HEK293 (cell line): Measurements from ENCODE around the gene PTH2R.

ENCODE experiments used
- CTCF ChIA-PET: fragments of 350-600 bp; formaldehyde crosslinking; extraction: SDS; loops from one replicate; lab custom pipeline; 2021; ENCODE audit warnings: antibody characterized with exemption; lab: Yijun Ruan, JAX
- POLR2A ChIA-PET: fragments of 300-600 bp; formaldehyde crosslinking; extraction: SDS; loops from one replicate; lab custom pipeline; 2020; ENCODE audit warnings: antibody characterized with exemption, inconsistent platforms; lab: Yijun Ruan, JAX
- H3K27ac ChIP-seq: fragments of 200-500 bp; sonication (Bioruptor generic); 2 replicates; pipeline ENCODE4 v1.5.1; 2014; ENCODE audit warnings: low read depth, low read length, control low read depth, inconsistent platforms; ENCODE audit errors: extremely low read depth
- H3K36me3 ChIP-seq, 2 experiments: fragments of 200-500 bp in 1 of 2; sonication (Bioruptor generic) in 1 of 2; 1 replicate in 1 of 2; 2 replicates in 1 of 2; pipeline ENCODE4 v1.5.1; 2014 to 2017; ENCODE audit warnings: inconsistent platforms in 2 of 2, low read length in 2 of 2; ENCODE audit not compliant: control insufficient read depth in 2 of 2, insufficient read depth in 1 of 2
- H3K4me1 ChIP-seq: fragments of 200-500 bp; sonication (Bioruptor generic); 2 replicates; pipeline ENCODE4 v1.5.1; 2014; ENCODE audit warnings: mild to moderate bottlenecking, low read length, inconsistent platforms; ENCODE audit not compliant: control insufficient read depth, insufficient read depth
- H3K4me3 ChIP-seq: 2 replicates; pipeline ENCODE4 v1.5.1; 2011; ENCODE audit warnings: low read depth, mild to moderate bottlenecking, control low read depth, low read length, moderate library complexity
- H3K9me3 ChIP-seq: fragments of 200-500 bp; sonication (Bioruptor generic); 2 replicates; pipeline ENCODE4 v1.5.1; 2014; ENCODE audit warnings: low read depth, low read length, inconsistent platforms; ENCODE audit not compliant: control insufficient read depth, insufficient read depth
- ATF2 ChIP-seq: fragments of 450-650 bp; formaldehyde crosslinking; IDR thresholded peaks from 2 replicates; pipeline ENCODE4 v1.5.1; 2016; ENCODE audit warnings: missing biosample characterization, missing genetic modification characterization, low read depth
- SALL2 ChIP-seq: fragments of 450-650 bp; formaldehyde crosslinking; IDR thresholded peaks from 2 replicates; pipeline ENCODE4 v1.5.0; 2017; ENCODE audit warnings: missing biosample characterization, mild to moderate bottlenecking, missing genetic modification characterization, borderline replicate concordance
- ZBTB48 ChIP-seq: fragments of 450-650 bp; formaldehyde crosslinking; IDR thresholded peaks from 2 replicates; pipeline ENCODE4 v1.5.1; 2016; ENCODE audit warnings: missing biosample characterization, missing genetic modification characterization
- ZNF121 ChIP-seq: fragments of 450-650 bp; formaldehyde crosslinking; IDR thresholded peaks from 2 replicates; pipeline ENCODE4 v1.5.1; 2016; ENCODE audit warnings: missing biosample characterization, missing genetic modification characterization
- ZNF133 ChIP-seq: fragments of 450-650 bp; formaldehyde crosslinking; IDR thresholded peaks from 2 replicates; pipeline ENCODE4 v1.5.1; 2016; ENCODE audit warnings: missing biosample characterization, missing genetic modification characterization
- ZNF19 ChIP-seq: fragments of 450-650 bp; formaldehyde crosslinking; IDR thresholded peaks from 2 replicates; pipeline ENCODE4; 2016; ENCODE audit warnings: missing biosample characterization, missing genetic modification characterization, low read depth
- ZNF211 ChIP-seq: fragments of 450-650 bp; formaldehyde crosslinking; IDR thresholded peaks from 2 replicates; pipeline ENCODE4 v1.5.1; 2016; ENCODE audit warnings: low read depth, missing biosample characterization, missing genetic modification characterization
- ZNF426 ChIP-seq: fragments of 450-650 bp; formaldehyde crosslinking; IDR thresholded peaks from 2 replicates; pipeline ENCODE4 v1.5.1; 2017; ENCODE audit warnings: missing biosample characterization, missing genetic modification characterization, mild to moderate bottlenecking, inconsistent platforms, moderate library complexity
- ZNF544 ChIP-seq: fragments of 450-650 bp; formaldehyde crosslinking; IDR thresholded peaks from 2 replicates; pipeline ENCODE4 v1.5.0; 2017; ENCODE audit warnings: missing biosample characterization, missing genetic modification characterization
- ZNF629 ChIP-seq: fragments of 450-650 bp; formaldehyde crosslinking; IDR thresholded peaks from 2 replicates; pipeline ENCODE4 v1.5.1; 2017; ENCODE audit warnings: missing biosample characterization, missing genetic modification characterization
- TF ChIP-seq, protein P1 (sequence below): fragments of 450-650 bp; formaldehyde crosslinking; IDR thresholded peaks from 2 replicates; pipeline ENCODE4 v1.5.1; 2017; ENCODE audit warnings: missing biosample characterization, missing genetic modification characterization
- TF ChIP-seq, protein P2 (sequence below): fragments of 450-650 bp; formaldehyde crosslinking; IDR thresholded peaks from 2 replicates; pipeline ENCODE4 v1.5.1; 2016; ENCODE audit warnings: missing biosample characterization, missing genetic modification characterization, borderline replicate concordance
- TF ChIP-seq, protein P3 (sequence below): fragments of 450-650 bp; formaldehyde crosslinking; conservative IDR thresholded peaks from 2 replicates; pipeline ENCODE4 v1.5.1; 2016; ENCODE audit warnings: low read depth, missing biosample characterization, missing genetic modification characterization
- TF ChIP-seq, protein P4 (sequence below): fragments of 450-650 bp; formaldehyde crosslinking; IDR thresholded peaks from 2 replicates; pipeline ENCODE4 v1.5.1; 2017; ENCODE audit warnings: missing biosample characterization, missing genetic modification characterization
- TF ChIP-seq, protein P5 (sequence below): fragments of 450-650 bp; formaldehyde crosslinking; IDR thresholded peaks from 2 replicates; pipeline ENCODE4 v1.5.1; 2016; ENCODE audit warnings: missing biosample characterization, missing genetic modification characterization
- TF ChIP-seq, protein P6 (sequence below): fragments of 450-650 bp; formaldehyde crosslinking; IDR thresholded peaks from 2 replicates; pipeline ENCODE4 v1.5.1; 2016; ENCODE audit warnings: missing biosample characterization, missing genetic modification characterization
- TF ChIP-seq, protein P7 (sequence below): fragments of 450-650 bp; formaldehyde crosslinking; IDR thresholded peaks from 2 replicates; pipeline ENCODE4 v1.5.1; 2017; ENCODE audit warnings: missing biosample characterization, missing genetic modification characterization

Gene PTH2R

GRCh38 chr2:208490492-208490891 lies 83.9 kb downstream of the PTH2R start (continued):
- TF ChIP-seq, protein P1, sequence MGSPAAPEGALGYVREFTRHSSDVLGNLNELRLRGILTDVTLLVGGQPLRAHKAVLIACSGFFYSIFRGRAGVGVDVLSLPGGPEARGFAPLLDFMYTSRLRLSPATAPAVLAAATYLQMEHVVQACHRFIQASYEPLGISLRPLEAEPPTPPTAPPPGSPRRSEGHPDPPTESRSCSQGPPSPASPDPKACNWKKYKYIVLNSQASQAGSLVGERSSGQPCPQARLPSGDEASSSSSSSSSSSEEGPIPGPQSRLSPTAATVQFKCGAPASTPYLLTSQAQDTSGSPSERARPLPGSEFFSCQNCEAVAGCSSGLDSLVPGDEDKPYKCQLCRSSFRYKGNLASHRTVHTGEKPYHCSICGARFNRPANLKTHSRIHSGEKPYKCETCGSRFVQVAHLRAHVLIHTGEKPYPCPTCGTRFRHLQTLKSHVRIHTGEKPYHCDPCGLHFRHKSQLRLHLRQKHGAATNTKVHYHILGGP (tag by site-specific recombination), result no peak
- TF ChIP-seq, protein P2, sequence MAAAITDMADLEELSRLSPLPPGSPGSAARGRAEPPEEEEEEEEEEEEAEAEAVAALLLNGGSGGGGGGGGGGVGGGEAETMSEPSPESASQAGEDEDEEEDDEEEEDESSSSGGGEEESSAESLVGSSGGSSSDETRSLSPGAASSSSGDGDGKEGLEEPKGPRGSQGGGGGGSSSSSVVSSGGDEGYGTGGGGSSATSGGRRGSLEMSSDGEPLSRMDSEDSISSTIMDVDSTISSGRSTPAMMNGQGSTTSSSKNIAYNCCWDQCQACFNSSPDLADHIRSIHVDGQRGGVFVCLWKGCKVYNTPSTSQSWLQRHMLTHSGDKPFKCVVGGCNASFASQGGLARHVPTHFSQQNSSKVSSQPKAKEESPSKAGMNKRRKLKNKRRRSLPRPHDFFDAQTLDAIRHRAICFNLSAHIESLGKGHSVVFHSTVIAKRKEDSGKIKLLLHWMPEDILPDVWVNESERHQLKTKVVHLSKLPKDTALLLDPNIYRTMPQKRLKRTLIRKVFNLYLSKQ (tag by site-specific recombination), result no peak
- TF ChIP-seq ZNF133 (no peak), ZBTB48 (tag by site-specific recombination) (no peak), ZNF19 (tag by site-specific recombination) (no peak), ZNF211 (no peak), ZNF121 (tag by site-specific recombination) (no peak), ZNF629 (tag by site-specific recombination) (no peak), SALL2 (tag by site-specific recombination) (no peak)
- TF ChIP-seq, protein P3, sequence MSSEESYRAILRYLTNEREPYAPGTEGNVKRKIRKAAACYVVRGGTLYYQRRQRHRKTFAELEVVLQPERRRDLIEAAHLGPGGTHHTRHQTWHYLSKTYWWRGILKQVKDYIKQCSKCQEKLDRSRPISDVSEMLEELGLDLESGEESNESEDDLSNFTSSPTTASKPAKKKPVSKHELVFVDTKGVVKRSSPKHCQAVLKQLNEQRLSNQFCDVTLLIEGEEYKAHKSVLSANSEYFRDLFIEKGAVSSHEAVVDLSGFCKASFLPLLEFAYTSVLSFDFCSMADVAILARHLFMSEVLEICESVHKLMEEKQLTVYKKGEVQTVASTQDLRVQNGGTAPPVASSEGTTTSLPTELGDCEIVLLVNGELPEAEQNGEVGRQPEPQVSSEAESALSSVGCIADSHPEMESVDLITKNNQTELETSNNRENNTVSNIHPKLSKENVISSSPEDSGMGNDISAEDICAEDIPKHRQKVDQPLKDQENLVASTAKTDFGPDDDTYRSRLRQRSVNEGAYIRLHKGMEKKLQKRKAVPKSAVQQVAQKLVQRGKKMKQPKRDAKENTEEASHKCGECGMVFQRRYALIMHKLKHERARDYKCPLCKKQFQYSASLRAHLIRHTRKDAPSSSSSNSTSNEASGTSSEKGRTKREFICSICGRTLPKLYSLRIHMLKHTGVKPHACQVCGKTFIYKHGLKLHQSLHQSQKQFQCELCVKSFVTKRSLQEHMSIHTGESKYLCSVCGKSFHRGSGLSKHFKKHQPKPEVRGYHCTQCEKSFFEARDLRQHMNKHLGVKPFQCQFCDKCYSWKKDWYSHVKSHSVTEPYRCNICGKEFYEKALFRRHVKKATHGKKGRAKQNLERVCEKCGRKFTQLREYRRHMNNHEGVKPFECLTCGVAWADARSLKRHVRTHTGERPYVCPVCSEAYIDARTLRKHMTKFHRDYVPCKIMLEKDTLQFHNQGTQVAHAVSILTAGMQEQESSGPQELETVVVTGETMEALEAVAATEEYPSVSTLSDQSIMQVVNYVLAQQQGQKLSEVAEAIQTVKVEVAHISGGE, result no peak
- TF ChIP-seq, protein P4, sequence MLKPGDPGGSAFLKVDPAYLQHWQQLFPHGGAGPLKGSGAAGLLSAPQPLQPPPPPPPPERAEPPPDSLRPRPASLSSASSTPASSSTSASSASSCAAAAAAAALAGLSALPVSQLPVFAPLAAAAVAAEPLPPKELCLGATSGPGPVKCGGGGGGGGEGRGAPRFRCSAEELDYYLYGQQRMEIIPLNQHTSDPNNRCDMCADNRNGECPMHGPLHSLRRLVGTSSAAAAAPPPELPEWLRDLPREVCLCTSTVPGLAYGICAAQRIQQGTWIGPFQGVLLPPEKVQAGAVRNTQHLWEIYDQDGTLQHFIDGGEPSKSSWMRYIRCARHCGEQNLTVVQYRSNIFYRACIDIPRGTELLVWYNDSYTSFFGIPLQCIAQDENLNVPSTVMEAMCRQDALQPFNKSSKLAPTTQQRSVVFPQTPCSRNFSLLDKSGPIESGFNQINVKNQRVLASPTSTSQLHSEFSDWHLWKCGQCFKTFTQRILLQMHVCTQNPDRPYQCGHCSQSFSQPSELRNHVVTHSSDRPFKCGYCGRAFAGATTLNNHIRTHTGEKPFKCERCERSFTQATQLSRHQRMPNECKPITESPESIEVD (tag by site-specific recombination), result no peak
- TF ChIP-seq, protein P5, sequence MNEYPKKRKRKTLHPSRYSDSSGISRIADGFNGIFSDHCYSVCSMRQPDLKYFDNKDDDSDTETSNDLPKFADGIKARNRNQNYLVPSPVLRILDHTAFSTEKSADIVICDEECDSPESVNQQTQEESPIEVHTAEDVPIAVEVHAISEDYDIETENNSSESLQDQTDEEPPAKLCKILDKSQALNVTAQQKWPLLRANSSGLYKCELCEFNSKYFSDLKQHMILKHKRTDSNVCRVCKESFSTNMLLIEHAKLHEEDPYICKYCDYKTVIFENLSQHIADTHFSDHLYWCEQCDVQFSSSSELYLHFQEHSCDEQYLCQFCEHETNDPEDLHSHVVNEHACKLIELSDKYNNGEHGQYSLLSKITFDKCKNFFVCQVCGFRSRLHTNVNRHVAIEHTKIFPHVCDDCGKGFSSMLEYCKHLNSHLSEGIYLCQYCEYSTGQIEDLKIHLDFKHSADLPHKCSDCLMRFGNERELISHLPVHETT, result no peak
- TF ChIP-seq, protein P6, sequence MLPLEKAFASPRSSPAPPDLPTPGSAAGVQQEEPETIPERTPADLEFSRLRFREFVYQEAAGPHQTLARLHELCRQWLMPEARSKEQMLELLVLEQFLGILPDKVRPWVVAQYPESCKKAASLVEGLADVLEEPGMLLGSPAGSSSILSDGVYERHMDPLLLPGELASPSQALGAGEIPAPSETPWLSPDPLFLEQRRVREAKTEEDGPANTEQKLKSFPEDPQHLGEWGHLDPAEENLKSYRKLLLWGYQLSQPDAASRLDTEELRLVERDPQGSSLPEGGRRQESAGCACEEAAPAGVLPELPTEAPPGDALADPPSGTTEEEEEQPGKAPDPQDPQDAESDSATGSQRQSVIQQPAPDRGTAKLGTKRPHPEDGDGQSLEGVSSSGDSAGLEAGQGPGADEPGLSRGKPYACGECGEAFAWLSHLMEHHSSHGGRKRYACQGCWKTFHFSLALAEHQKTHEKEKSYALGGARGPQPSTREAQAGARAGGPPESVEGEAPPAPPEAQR (tag by site-specific recombination), result no peak
- TF ChIP-seq, protein P7, sequence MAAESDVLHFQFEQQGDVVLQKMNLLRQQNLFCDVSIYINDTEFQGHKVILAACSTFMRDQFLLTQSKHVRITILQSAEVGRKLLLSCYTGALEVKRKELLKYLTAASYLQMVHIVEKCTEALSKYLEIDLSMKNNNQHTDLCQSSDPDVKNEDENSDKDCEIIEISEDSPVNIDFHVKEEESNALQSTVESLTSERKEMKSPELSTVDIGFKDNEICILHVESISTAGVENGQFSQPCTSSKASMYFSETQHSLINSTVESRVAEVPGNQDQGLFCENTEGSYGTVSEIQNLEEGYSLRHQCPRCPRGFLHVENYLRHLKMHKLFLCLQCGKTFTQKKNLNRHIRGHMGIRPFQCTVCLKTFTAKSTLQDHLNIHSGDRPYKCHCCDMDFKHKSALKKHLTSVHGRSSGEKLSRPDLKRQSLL (tag by site-specific recombination), result no peak
- TF ChIP-seq, all 188 proteins: peak for 0

- no peaks in the 10 kb centered on the region for H3K36me3 ChIP-seq
- CTCF ChIA-PET, result interaction anchor here (0.8 kb wide), 1 partner anchor 123 kb away, joined by 3 read pairs; no protein-coding TSS in a partner anchor
- H3K4me1 ChIP-seq, result no peaks in the 10 kb centered on the region
- no peak overlapping the region for H3K4me3 ChIP-seq
- TF ChIP-seq ATF2 (tag by site-specific recombination) (no peak), ZNF426 (tag by site-specific recombination) (no peak), ZNF544 (tag by site-specific recombination) (no peak)
- TF ChIP-seq, protein P6 (tag by site-specific recombination), result no peak
- POLR2A ChIA-PET, result no interaction called here
- H3K9me3 ChIP-seq, result no peaks in the 10 kb centered on the region
- H3K27ac ChIP-seq, result no peak overlapping the region
Measured at GRCh38 chr2:208491641-208492040, 85.0 kb downstream of the PTH2R start.
